IMR-90 (cell line): Measurements from ENCODE around the gene ZSCAN30.

Experiments
- CEBPB ChIP-seq: IDR thresholded peaks from 2 replicates; pipeline ENCODE4 v1.6.1; 2012; ENCODE audit warnings: low read depth, low read length, improper control_type of control experiment
- MXI1 ChIP-seq: IDR thresholded peaks from 2 replicates; pipeline ENCODE4 v1.6.1; 2012; ENCODE audit warnings: low read depth, mild to moderate bottlenecking, low read length, moderate library complexity, borderline replicate concordance
- POLR2A ChIP-seq: IDR thresholded peaks from 2 replicates; pipeline ENCODE4 v1.6.1; 2012; ENCODE audit warnings: mild to moderate bottlenecking, low read depth, low read length
- RAD21 ChIP-seq: IDR thresholded peaks from 2 replicates; pipeline ENCODE4 v1.6.1; 2012; ENCODE audit warnings: low read length, improper control_type of control experiment
- SMC3 ChIP-seq: fragments of 150-350 bp; IDR thresholded peaks from 2 replicates; pipeline ENCODE4 v1.6.1; 2016; ENCODE audit warnings: low read depth, mild to moderate bottlenecking, antibody characterized with exemption, low read length, moderate library complexity
- TF ChIP-seq, protein P1 (sequence below): conservative IDR thresholded peaks from 2 replicates; pipeline ENCODE4 v1.5.1; 2012; ENCODE audit warnings: mild to moderate bottlenecking, low read depth, low read length, improper control_type of control experiment
- TF ChIP-seq, protein P2 (sequence below): fragments of 150-350 bp; IDR thresholded peaks from 2 replicates; pipeline ENCODE4 v1.6.1; 2017; ENCODE audit warnings: mild to moderate bottlenecking, antibody characterized with exemption, low read length, low read depth

DNA sequence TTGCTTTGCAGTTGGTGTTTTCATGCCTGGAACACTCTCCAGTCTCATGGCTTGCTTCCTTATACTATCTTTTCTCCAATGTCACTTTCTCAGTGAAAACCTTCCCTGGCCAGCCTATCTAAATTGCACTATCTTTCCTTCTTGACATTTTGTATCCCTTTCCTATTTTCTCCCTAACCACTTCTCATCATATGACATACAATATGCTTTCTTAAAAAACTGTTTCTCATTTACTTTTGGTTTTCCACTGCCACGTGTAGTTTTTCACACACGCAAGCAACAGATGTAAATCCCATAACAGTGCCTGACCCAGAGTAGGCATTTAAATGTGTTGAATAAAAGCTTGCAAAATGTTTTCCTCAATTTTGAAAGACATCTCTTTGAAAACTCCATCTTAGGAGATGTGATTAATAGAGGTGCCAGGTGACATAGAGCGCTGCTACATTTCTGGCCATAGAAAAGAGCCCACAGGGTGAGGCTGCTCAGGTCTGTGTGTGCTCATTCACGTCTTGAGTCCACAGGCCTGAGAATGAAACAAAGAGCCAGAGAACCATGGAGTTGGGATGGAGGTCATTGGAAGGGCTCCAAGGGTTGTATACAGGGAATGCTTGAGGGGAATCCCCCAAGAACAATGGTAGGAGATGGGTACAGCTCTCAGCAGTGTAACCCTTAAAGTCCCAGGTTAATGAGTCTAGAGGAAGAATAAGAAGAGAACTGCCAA is 41.5 kb upstream of the ZSCAN30 start:
- TF ChIP-seq CEBPB (no peak), RAD21 (no peak), MXI1 (no peak), SMC3 (no peak), POLR2A (no peak)
- TF ChIP-seq, protein P1, sequence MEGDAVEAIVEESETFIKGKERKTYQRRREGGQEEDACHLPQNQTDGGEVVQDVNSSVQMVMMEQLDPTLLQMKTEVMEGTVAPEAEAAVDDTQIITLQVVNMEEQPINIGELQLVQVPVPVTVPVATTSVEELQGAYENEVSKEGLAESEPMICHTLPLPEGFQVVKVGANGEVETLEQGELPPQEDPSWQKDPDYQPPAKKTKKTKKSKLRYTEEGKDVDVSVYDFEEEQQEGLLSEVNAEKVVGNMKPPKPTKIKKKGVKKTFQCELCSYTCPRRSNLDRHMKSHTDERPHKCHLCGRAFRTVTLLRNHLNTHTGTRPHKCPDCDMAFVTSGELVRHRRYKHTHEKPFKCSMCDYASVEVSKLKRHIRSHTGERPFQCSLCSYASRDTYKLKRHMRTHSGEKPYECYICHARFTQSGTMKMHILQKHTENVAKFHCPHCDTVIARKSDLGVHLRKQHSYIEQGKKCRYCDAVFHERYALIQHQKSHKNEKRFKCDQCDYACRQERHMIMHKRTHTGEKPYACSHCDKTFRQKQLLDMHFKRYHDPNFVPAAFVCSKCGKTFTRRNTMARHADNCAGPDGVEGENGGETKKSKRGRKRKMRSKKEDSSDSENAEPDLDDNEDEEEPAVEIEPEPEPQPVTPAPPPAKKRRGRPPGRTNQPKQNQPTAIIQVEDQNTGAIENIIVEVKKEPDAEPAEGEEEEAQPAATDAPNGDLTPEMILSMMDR, result no peak
- TF ChIP-seq, protein P2, sequence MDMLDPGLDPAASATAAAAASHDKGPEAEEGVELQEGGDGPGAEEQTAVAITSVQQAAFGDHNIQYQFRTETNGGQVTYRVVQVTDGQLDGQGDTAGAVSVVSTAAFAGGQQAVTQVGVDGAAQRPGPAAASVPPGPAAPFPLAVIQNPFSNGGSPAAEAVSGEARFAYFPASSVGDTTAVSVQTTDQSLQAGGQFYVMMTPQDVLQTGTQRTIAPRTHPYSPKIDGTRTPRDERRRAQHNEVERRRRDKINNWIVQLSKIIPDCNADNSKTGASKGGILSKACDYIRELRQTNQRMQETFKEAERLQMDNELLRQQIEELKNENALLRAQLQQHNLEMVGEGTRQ, result no peak
